Neural cell (in vitro differentiated cells): ENCODE data around the gene LGALS1. TPM values are rescaled to one million over a fixed set of nuclear protein-coding genes. Genes with fewer than 3 reads are reported as not detected.

Experiments
- H2AFZ ChIP-seq: fragments of 200-600, 300-800 bp; sonication (generic), shearing (Covaris generic); 2 replicates; pipeline ENCODE4 v1.6.0; 2014; ENCODE audit warnings: low read depth, mild to moderate bottlenecking, antibody characterized with exemption, low read length, moderate library complexity
- H3F3A ChIP-seq: fragments of 200-600 bp; shearing (Covaris generic); 2 replicates; pipeline ENCODE4 v1.6.1; 2016; ENCODE audit warnings: mild to moderate bottlenecking, moderate library complexity, mixed read lengths, antibody characterized with exemption, low read length; ENCODE audit not compliant: insufficient read depth, poor library complexity, severe bottlenecking
- H3K27ac ChIP-seq: fragments of 200-600, 300-800 bp; sonication (generic), shearing (Covaris generic); 2 replicates; pipeline ENCODE4 v1.5.1; 2014; ENCODE audit warnings: mild to moderate bottlenecking, low read length, moderate library complexity
- H3K27me3 ChIP-seq: fragments of 300-800, 200-600 bp; sonication (generic), shearing (Covaris generic); 2 replicates; pipeline ENCODE4 v1.6.0; 2014; ENCODE audit warnings: mild to moderate bottlenecking, low read depth, low read length, moderate library complexity; ENCODE audit not compliant: insufficient read depth
- H3K36me3 ChIP-seq: fragments of 300-800, 200-600 bp; sonication (generic), shearing (Covaris generic); 2 replicates; pipeline ENCODE4 v1.5.1; 2014; ENCODE audit warnings: mild to moderate bottlenecking, antibody characterized with exemption, low read length, moderate library complexity; ENCODE audit not compliant: insufficient read depth
- H3K4me2 ChIP-seq: fragments of 300-800, 200-600 bp; sonication (generic), shearing (Covaris generic); 2 replicates; pipeline ENCODE4 v1.6.0; 2014; ENCODE audit warnings: mild to moderate bottlenecking, low read length
- H3K4me3 ChIP-seq: fragments of 300-800, 200-600 bp; sonication (generic), shearing (Covaris generic); 2 replicates; pipeline ENCODE4 v1.5.1; 2014; ENCODE audit warnings: mild to moderate bottlenecking, low read length, moderate library complexity
- H3K79me2 ChIP-seq: fragments of 200-600 bp; shearing (Covaris generic); replicated peaks from 2 replicates; pipeline ENCODE4 v1.6.0; 2014; ENCODE audit warnings: mild to moderate bottlenecking, low read length, moderate library complexity; ENCODE audit not compliant: insufficient read depth
- H3K9ac ChIP-seq: fragments of 300-800, 200-600 bp; sonication (generic), shearing (Covaris generic); 2 replicates; pipeline ENCODE4 v1.6.1; 2016; ENCODE audit warnings: mild to moderate bottlenecking, low read length, mixed read lengths
- H3K9me2 ChIP-seq: fragments of 200-600 bp; shearing (Covaris generic); 2 replicates; pipeline ENCODE4 v1.6.1; 2016; ENCODE audit warnings: mild to moderate bottlenecking, low read length, mixed read lengths; ENCODE audit not compliant: insufficient read depth
- H3K9me3 ChIP-seq: fragments of 200-600, 300-800 bp; sonication (generic), shearing (Covaris generic); 2 replicates; pipeline ENCODE4 v1.6.1; 2016; ENCODE audit warnings: mild to moderate bottlenecking, mixed run types, low read length, moderate library complexity, mixed read lengths
- H4K20me1 ChIP-seq: fragments of 200-600 bp; shearing (Covaris generic); 2 replicates; pipeline ENCODE4 v1.6.1; 2016; ENCODE audit warnings: mild to moderate bottlenecking, mixed run types; ENCODE audit not compliant: insufficient read depth
- EP300 ChIP-seq: fragments of 450-650 bp; conservative IDR thresholded peaks from 2 replicates; pipeline ENCODE4 v1.6.1; 2014; ENCODE audit warnings: antibody characterized with exemption, mild to moderate bottlenecking, moderate library complexity; ENCODE audit not compliant: poor library complexity, severe bottlenecking
- EZH2 ChIP-seq: fragments of 200-600, 300-800 bp; shearing (Covaris generic), sonication (generic); IDR thresholded peaks from 2 replicates; pipeline ENCODE4 v1.6.1; 2014; ENCODE audit warnings: antibody characterized with exemption, low read length, borderline replicate concordance, mild to moderate bottlenecking; ENCODE audit not compliant: insufficient read depth, poor library complexity, severe bottlenecking
- MXI1 ChIP-seq: fragments of 450-650 bp; conservative IDR thresholded peaks from 2 replicates; pipeline ENCODE4 v1.6.1; 2014; ENCODE audit warnings: antibody characterized with exemption, mild to moderate bottlenecking; ENCODE audit not compliant: poor library complexity, severe bottlenecking
- POLR2AphosphoS5 ChIP-seq: IDR thresholded peaks from 2 replicates; pipeline ENCODE4 v1.6.1; 2012
- RAD21 ChIP-seq: fragments of 450-650 bp; conservative IDR thresholded peaks from 2 replicates; pipeline ENCODE4 v1.6.1; 2014; ENCODE audit warnings: antibody characterized with exemption, mild to moderate bottlenecking, moderate library complexity
- REST ChIP-seq: IDR thresholded peaks from 2 replicates; pipeline ENCODE4 v1.6.1; 2012; ENCODE audit warnings: borderline replicate concordance
- SMC3 ChIP-seq: fragments of 450-650 bp; conservative IDR thresholded peaks from 2 replicates; pipeline ENCODE4 v1.6.1; 2014; ENCODE audit warnings: antibody characterized with exemption, mild to moderate bottlenecking, moderate library complexity; ENCODE audit not compliant: poor library complexity
- TAF1 ChIP-seq: IDR thresholded peaks from 2 replicates; pipeline ENCODE4 v1.6.1; 2012; ENCODE audit warnings: low read depth
- polyA plus RNA-seq: library from polyadenylated mRNA; depleted of rRNA; stranded (reverse); fragments of >200 nt; gene quantifications from 2 replicates; pipeline ENCODE4 v1.2.3, GENCODE V29; 2014
- TF ChIP-seq, protein P1 (sequence below): fragments of 450-650 bp; IDR thresholded peaks from 2 replicates; pipeline ENCODE4 v1.5.1; 2014; ENCODE audit warnings: antibody characterized with exemption, mild to moderate bottlenecking, moderate library complexity; ENCODE audit not compliant: poor library complexity, severe bottlenecking

LGALS1 gene
- polyA plus RNA-seq, 1 donor from 2014 or later, result not detected

DNA sequence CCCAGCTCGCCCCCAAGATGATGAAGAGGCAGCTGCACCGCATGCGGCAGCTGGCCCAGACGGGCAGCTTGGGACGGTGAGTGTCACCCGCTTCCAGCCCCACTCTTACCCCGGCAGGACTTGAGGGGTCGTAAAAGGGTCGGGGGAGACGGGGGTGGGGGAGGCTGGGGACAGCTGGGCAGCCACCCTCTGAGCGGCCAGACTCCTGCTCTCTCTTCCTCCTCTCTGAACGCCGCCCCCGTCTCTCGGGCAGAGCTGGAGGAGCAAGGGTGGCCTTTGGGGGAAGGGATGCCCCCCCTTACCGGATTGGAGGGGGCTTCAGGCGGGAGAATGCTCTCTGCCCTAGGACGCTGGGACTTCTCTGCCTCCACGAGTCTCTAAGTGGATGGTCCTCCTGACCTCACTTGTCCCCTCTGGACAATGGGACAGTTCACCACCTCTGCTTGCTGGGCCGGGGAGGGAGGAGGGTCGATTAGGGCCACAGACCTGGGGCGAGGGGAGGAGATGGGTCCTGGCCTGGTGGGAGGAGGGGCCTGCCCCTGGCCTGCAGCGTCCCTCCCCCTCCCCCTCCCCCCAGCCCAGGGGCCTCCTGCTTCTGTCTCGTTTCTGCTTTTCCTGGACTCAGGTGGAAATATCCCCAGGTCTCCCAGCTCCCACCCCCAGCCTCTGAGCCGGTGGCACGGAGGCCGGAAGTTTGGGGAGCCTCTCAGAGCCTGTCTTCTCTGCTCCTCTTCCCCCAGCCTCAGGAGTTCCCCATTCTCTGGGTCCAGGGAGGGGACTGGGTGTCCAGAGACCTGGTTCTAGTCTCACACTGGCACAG lies 35.5 kb upstream of the LGALS1 start:
- TF ChIP-seq POLR2AphosphoS5, result no peak
- no peak for TF ChIP-seq EZH2
- TF ChIP-seq SMC3, result no peak
- TF ChIP-seq REST, result no peak
- TF ChIP-seq, protein P1, sequence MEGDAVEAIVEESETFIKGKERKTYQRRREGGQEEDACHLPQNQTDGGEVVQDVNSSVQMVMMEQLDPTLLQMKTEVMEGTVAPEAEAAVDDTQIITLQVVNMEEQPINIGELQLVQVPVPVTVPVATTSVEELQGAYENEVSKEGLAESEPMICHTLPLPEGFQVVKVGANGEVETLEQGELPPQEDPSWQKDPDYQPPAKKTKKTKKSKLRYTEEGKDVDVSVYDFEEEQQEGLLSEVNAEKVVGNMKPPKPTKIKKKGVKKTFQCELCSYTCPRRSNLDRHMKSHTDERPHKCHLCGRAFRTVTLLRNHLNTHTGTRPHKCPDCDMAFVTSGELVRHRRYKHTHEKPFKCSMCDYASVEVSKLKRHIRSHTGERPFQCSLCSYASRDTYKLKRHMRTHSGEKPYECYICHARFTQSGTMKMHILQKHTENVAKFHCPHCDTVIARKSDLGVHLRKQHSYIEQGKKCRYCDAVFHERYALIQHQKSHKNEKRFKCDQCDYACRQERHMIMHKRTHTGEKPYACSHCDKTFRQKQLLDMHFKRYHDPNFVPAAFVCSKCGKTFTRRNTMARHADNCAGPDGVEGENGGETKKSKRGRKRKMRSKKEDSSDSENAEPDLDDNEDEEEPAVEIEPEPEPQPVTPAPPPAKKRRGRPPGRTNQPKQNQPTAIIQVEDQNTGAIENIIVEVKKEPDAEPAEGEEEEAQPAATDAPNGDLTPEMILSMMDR, result no peak
- no peak for TF ChIP-seq TAF1
- no peak for TF ChIP-seq RAD21
- TF ChIP-seq EP300, result no peak
- TF ChIP-seq MXI1, result no peak
- no peak overlapping the region for H3K4me2 ChIP-seq
- H3K27me3 ChIP-seq, result peaks cover 15% of the 10 kb centered on the region
- H3K4me3 ChIP-seq, result peak overlapping the region; percentile 47
- no peak overlapping the region for H3K9ac ChIP-seq
- no peaks in the 10 kb centered on the region for H4K20me1 ChIP-seq
- H3K27ac ChIP-seq, result no peak overlapping the region
- H3F3A ChIP-seq, result no peaks in the 10 kb centered on the region
- H3K9me3 ChIP-seq, result no peaks in the 10 kb centered on the region
- no peaks in the 10 kb centered on the region for H3K9me2 ChIP-seq
- no peak overlapping the region for H2AFZ ChIP-seq
- H3K36me3 ChIP-seq, result no peaks in the 10 kb centered on the region
- no peaks in the 10 kb centered on the region for H3K79me2 ChIP-seq

GRCh38 chr22:37640591-37641560 lies 34.6 kb upstream of the LGALS1 start:
- H3K4me2 ChIP-seq, result no peak overlapping the region
- H3K9ac ChIP-seq, result no peak overlapping the region
- no peak overlapping the region for H3K27ac ChIP-seq
- H3F3A ChIP-seq, result no peaks in the 10 kb centered on the region
- H3K9me3 ChIP-seq, result no peaks in the 10 kb centered on the region
- no peaks in the 10 kb centered on the region for H3K9me2 ChIP-seq
- no peaks in the 10 kb centered on the region for H3K79me2 ChIP-seq
- TF ChIP-seq SMC3 (no peak), POLR2AphosphoS5 (no peak), TAF1 (no peak), EP300 (no peak), RAD21 (no peak), REST (no peak)
- TF ChIP-seq, protein P1, result no peak
- no peaks in the 10 kb centered on the region for H3K36me3 ChIP-seq
- no peak overlapping the region for H2AFZ ChIP-seq
- H3K27me3 ChIP-seq, result peaks cover 15% of the 10 kb centered on the region
- no peak overlapping the region for H3K4me3 ChIP-seq
- no peaks in the 10 kb centered on the region for H4K20me1 ChIP-seq
